ENCODE data around the gene KCNG2. TPM values are rescaled to one million over a fixed set of nuclear protein-coding genes. Genes with fewer than 3 reads are reported as not detected.

The KCNG2 gene
- total RNA-seq, 1 experiment from 2014 or later, result not detected

DNA sequence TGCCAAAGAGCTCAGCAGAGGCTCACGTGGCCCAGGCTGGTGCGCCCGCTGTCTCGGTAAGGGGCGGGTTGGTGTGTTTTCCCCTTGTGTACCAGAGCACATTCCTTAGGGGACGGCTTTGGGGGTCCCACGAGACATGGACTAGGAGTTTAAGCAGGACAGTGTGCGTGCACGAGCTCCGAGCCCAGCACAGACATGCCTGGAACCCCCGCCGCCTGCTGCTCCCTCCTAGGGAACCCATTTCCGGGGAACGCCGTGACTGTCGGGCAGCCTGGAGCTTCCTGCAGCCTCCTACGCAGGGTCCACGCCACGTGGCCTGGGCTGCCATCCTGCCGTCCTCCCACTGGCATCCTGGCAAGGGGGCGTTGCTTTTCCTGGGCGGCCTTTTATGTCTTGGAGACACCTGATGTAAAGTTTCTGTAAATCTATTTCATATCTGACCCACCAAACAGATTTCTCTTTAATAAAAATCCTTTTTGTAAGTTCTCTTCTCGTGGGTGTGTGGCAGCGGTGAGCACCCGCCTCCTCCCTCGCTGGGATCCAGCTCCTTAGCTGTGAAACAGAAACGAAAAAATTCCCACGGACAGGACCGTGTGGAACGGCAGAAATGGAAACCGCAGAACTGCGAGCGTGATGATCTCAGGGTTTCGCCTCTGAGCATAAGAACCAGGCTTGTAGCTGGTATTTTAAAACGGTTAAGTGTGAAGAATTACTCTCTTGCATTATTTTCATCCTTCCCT, 43.5 kb upstream of the KCNG2 start:
- Histone ChIP-seq H3K27me3 (ENCODE audit: insufficient read depth, low read length) (no peaks in the 10 kb centered on the region), H3K79me2 (ENCODE audit: insufficient read depth, low read length) (no peaks in the 10 kb centered on the region), H3K4me2 (ENCODE audit: low read length) (no peak overlapping the region), H3K4me1 (ENCODE audit: control insufficient read depth in 1 of 2, insufficient read depth in 2 of 2, low read length in 2 of 2) (no peaks in the 10 kb centered on the region), H3K9ac (ENCODE audit: low read length) (no peak overlapping the region), H2AFZ (ENCODE audit: low read depth, low read length, poor library complexity, severe bottlenecking) (no peak overlapping the region), H3K27ac (ENCODE audit: low read depth, low read length) (no peak overlapping the region), H3K36me3 (ENCODE audit: control insufficient read depth in 1 of 2, insufficient read depth in 2 of 2, low read length in 2 of 2) (peaks cover 6 to 14% of the 10 kb centered on the region in 2 experiments; a peak in 2 of 4 replicates), H3K4me3 (replicated peaks in 1 of 2; ENCODE audit: low read depth in 1 of 2, low read length in 2 of 2) (no peak overlapping the region), H3K9me2 (ENCODE audit: insufficient read depth) (no peaks in the 10 kb centered on the region), H4K20me1 (ENCODE audit: insufficient read depth) (no peaks in the 10 kb centered on the region), H3K9me3 (ENCODE audit: control insufficient read depth in 1 of 2, insufficient read depth in 1 of 2, low read depth in 1 of 2, low read length in 2 of 2) (no peaks in the 10 kb centered on the region)
- TF ChIP-seq RAD21 (IDR thresholded peaks at IDR 0.05; ENCODE audit: low read depth), result no peak
- TF ChIP-seq YY1 (IDR thresholded peaks at IDR 0.05; ENCODE audit: extremely low read depth, insufficient replicate concordance, low read depth, low read length), result no peak
- no peak for TF ChIP-seq EZH2phosphoT487 (IDR thresholded peaks at IDR 0.05; ENCODE audit: borderline replicate concordance)
- TF ChIP-seq FOSL1 (IDR thresholded peaks at IDR 0.05; ENCODE audit: low read depth), result no peak
- no peak for TF ChIP-seq EGR1 (IDR thresholded peaks at IDR 0.05; ENCODE audit: low read depth)
- no peak for TF ChIP-seq POLR2AphosphoS5 (IDR thresholded peaks at IDR 0.05; ENCODE audit: low read depth, low read length)
- no peak for TF ChIP-seq CBX3 (IDR thresholded peaks at IDR 0.05; ENCODE audit: low read depth)
- no peak for TF ChIP-seq TCF7L2 (IDR thresholded peaks at IDR 0.05; ENCODE audit: borderline replicate concordance, extremely low read depth, insufficient read depth, insufficient read length)
- no peak for TF ChIP-seq SRF (IDR thresholded peaks at IDR 0.05; ENCODE audit: low read depth)
- TF ChIP-seq ZFX (IDR thresholded peaks at IDR 0.05), result no peak
- TF ChIP-seq, protein P1, sequence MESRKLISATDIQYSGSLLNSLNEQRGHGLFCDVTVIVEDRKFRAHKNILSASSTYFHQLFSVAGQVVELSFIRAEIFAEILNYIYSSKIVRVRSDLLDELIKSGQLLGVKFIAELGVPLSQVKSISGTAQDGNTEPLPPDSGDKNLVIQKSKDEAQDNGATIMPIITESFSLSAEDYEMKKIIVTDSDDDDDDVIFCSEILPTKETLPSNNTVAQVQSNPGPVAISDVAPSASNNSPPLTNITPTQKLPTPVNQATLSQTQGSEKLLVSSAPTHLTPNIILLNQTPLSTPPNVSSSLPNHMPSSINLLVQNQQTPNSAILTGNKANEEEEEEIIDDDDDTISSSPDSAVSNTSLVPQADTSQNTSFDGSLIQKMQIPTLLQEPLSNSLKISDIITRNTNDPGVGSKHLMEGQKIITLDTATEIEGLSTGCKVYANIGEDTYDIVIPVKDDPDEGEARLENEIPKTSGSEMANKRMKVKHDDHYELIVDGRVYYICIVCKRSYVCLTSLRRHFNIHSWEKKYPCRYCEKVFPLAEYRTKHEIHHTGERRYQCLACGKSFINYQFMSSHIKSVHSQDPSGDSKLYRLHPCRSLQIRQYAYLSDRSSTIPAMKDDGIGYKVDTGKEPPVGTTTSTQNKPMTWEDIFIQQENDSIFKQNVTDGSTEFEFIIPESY (IDR thresholded peaks at IDR 0.05; ENCODE audit: extremely low read depth, insufficient replicate concordance, low read length), result no peak
- TF ChIP-seq, protein P2, sequence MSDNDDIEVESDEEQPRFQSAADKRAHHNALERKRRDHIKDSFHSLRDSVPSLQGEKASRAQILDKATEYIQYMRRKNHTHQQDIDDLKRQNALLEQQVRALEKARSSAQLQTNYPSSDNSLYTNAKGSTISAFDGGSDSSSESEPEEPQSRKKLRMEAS (IDR thresholded peaks at IDR 0.05), result no peak
- no peak for TF ChIP-seq JUND (IDR thresholded peaks at IDR 0.05)
- no peak for TF ChIP-seq CEBPB (IDR thresholded peaks at IDR 0.05; ENCODE audit: low read depth)
- no peak for TF ChIP-seq SP1 (IDR thresholded peaks at IDR 0.05; ENCODE audit: low read depth)
- TF ChIP-seq SIN3A (IDR thresholded peaks at IDR 0.05; ENCODE audit: low read depth), result no peak
- CTCF ChIA-PET, result no interaction called here
- intact Hi-C loops (cut with micrococcal nuclease), result no loop called here
- POLR2A ChIA-PET, result no interaction called here
- no TSS peak for BruUV-seq (replicated peaks)
- no peak for ATAC-seq
- RAD21 ChIA-PET (ENCODE audit: low non-redundant PET in 1 of 2, low total read pairs in 2 of 2, uncharacterized antibody in 2 of 2, unreplicated experiment in 2 of 2), result no interaction called here
- DNase-seq (ENCODE audit: low read depth, low spot score), result no peak

All from HCT116 (cell line).